ENCODE results near the gene COL11A2. TPM values are rescaled to one million over a fixed set of nuclear protein-coding genes. Genes with fewer than 3 reads are reported as not detected.

Gene COL11A2
- total and polyA plus RNA-seq, 2 experiments from 2014 or later: 1.6 to 2.7 TPM

GRCh38 chr6:33206864-33207551 lies 14.7 kb upstream of the COL11A2 start:
- ATAC-seq (no peak), DNase-seq (ENCODE audit: low spot score) (peak; percentile 41)
- Histone ChIP-seq H3K4me1 (ENCODE audit: insufficient read depth) (peaks cover 39% of the 10 kb centered on the region), H3K79me2 (replicated peaks; ENCODE audit: insufficient read depth) (peaks cover 11% of the 10 kb centered on the region), H3K27me3 (ENCODE audit: insufficient read depth) (peaks cover 63% of the 10 kb centered on the region), H3F3A (replicated peaks; ENCODE audit: low read depth) (peaks cover 18% of the 10 kb centered on the region), H3K9me2 (ENCODE audit: insufficient read depth) (no peaks in the 10 kb centered on the region), H3K4me3 (peak overlapping the region; percentile 96), H4K20me1 (replicated peaks; ENCODE audit: insufficient read depth) (peaks cover 21% of the 10 kb centered on the region), H3K36me3 (ENCODE audit: insufficient read depth) (peaks cover 11% of the 10 kb centered on the region; the same call in 1 of the 2 replicates), H2AFZ (no peak overlapping the region), H3K27ac (ENCODE audit: low read depth) (no peak overlapping the region), H3K4me2 (peak overlapping the region; percentile 97)
- Mint-ChIP-seq H3K27ac (no peak overlapping the region), H3K4me1 (peaks cover 58% of the 10 kb centered on the region), H3K27me3 (ENCODE audit: insufficient read depth, low read depth, poor library complexity) (peaks cover 49% of the 10 kb centered on the region), H3K36me3 (ENCODE audit: low read depth) (peaks cover 42% of the 10 kb centered on the region), H3K9me3 (no peaks in the 10 kb centered on the region; the same call in 2 of the 3 replicates), H3K4me3 (peak overlapping the region; percentile 84; the same call in 2 of the 3 replicates)
- TF ChIP-seq EZH2 (IDR thresholded peaks at IDR 0.05; ENCODE audit: low read depth, unreplicated experiment) (no peak), ZNF114 (CRISPR knock-in tag; IDR thresholded peaks at IDR 0.05) (no peak), ETS1 (IDR thresholded peaks at IDR 0.05) (no peak), EZH2phosphoT487 (IDR thresholded peaks at IDR 0.05; ENCODE audit: unreplicated experiment) (no peak), JUNB (IDR thresholded peaks at IDR 0.05; ENCODE audit: unreplicated experiment) (no peak)

GRCh38 chr6:33206027-33206863 lies 14.0 kb upstream of the COL11A2 start:
- H3K27ac Mint-ChIP-seq: no peak overlapping the region
- H3K36me3 Mint-ChIP-seq (ENCODE audit: low read depth): peaks cover 42% of the 10 kb centered on the region
- ATAC-seq (no peak), DNase-seq (ENCODE audit: low spot score) (no peak)
- no peaks in the 10 kb centered on the region; the same call in 2 of the 3 replicates for H3K9me3 Mint-ChIP-seq
- Histone ChIP-seq H3K79me2 (replicated peaks; ENCODE audit: insufficient read depth) (peaks cover 18% of the 10 kb centered on the region), H3K36me3 (ENCODE audit: insufficient read depth) (peaks cover 11% of the 10 kb centered on the region; the same call in 1 of the 2 replicates), H3K4me3 (0 out of 2 replicates have a peak overlapping the region, but pooled peaks have one; percentile 96), H3F3A (replicated peaks; ENCODE audit: low read depth) (peaks cover 25% of the 10 kb centered on the region), H3K27me3 (ENCODE audit: insufficient read depth) (peaks cover 56% of the 10 kb centered on the region), H4K20me1 (replicated peaks; ENCODE audit: insufficient read depth) (peaks cover 25% of the 10 kb centered on the region), H3K4me1 (ENCODE audit: insufficient read depth) (peaks cover 39% of the 10 kb centered on the region), H2AFZ (no peak overlapping the region), H3K9me2 (ENCODE audit: insufficient read depth) (no peaks in the 10 kb centered on the region), H3K4me2 (0 out of 2 replicates have a peak overlapping the region, but pooled peaks have one; percentile 97), H3K27ac (ENCODE audit: low read depth) (no peak overlapping the region)
- peak overlapping the region; percentile 84 for H3K4me3 Mint-ChIP-seq
- H3K4me1 Mint-ChIP-seq: peaks cover 58% of the 10 kb centered on the region
- TF ChIP-seq POLR2AphosphoS5 (IDR thresholded peaks at IDR 0.05; ENCODE audit: low read depth): no peak
- H3K27me3 Mint-ChIP-seq (ENCODE audit: insufficient read depth, low read depth, poor library complexity): peaks cover 44% of the 10 kb centered on the region

Measured in GM23338 (cell line).